ENCODE results near the gene FRMD5.
"Not testable (repeated sequence)": the region's sequence is repeated elsewhere in the genome, so short reads cannot be mapped to it uniquely, and the experiment has no call there.

Gene FRMD5

GRCh38 chr15:44195151-44195740, at the start of gene FRMD5:
FRMD5 (minus strand) TSS chr15:44195271.
- peak; percentile 89 for DNase-seq (ENCODE audit: low read depth)
- peak within 1 kb of the TSS; percentile 66 for H3K4me3 ChIP-seq (ENCODE audit: low read length)
- TF ChIP-seq CTCF (conservative IDR thresholded peaks at IDR 0.05; ENCODE audit: low read depth, low read length), result peak; percentile 55

- H3K4me3 ChIP-seq (ENCODE audit: low read length), result no peak overlapping the region
- peak; percentile 21 for TF ChIP-seq CTCF (conservative IDR thresholded peaks at IDR 0.05; ENCODE audit: low read depth, low read length)
- DNase-seq (ENCODE audit: low read depth), result no peak
These were observed 48.8 kb upstream of the FRMD5 start for GRCh38 chr15:44243829-44244228.

- DNase-seq (ENCODE audit: low read depth), result no peak
- no peak overlapping the region for H3K4me3 ChIP-seq (ENCODE audit: low read length)
- TF ChIP-seq CTCF (conservative IDR thresholded peaks at IDR 0.05; ENCODE audit: low read depth, low read length), result no peak
These were observed 48.1 kb upstream of the FRMD5 start for GRCh38 chr15:44243141-44243540.

- DNase-seq (ENCODE audit: low read depth), result no peak
- TF ChIP-seq CTCF (conservative IDR thresholded peaks at IDR 0.05; ENCODE audit: low read depth, low read length), result no peak
- H3K4me3 ChIP-seq (ENCODE audit: low read length), result no peak overlapping the region
These were observed 36.8 kb upstream of the FRMD5 start for GRCh38 chr15:44231842-44232241.

- DNase-seq (ENCODE audit: low read depth); H3K4me3 ChIP-seq (ENCODE audit: low read length): not testable (repeated sequence)
These were observed 34.2 kb upstream of the FRMD5 start for GRCh38 chr15:44229301-44229700.

- DNase-seq (ENCODE audit: low read depth), result no peak
- no peak for TF ChIP-seq CTCF (conservative IDR thresholded peaks at IDR 0.05; ENCODE audit: low read depth, low read length)
- H3K4me3 ChIP-seq (ENCODE audit: low read length), result no peak overlapping the region
These were observed 32.5 kb upstream of the FRMD5 start for GRCh38 chr15:44227584-44227983.

GRCh38 chr15:44227001-44227400, 31.9 kb upstream of the FRMD5 start:
- DNase-seq (ENCODE audit: low read depth); H3K4me3 ChIP-seq (ENCODE audit: low read length): not testable (repeated sequence)

- no peak overlapping the region for H3K4me3 ChIP-seq (ENCODE audit: low read length)
- TF ChIP-seq CTCF (conservative IDR thresholded peaks at IDR 0.05; ENCODE audit: low read depth, low read length), result no peak
- no peak for DNase-seq (ENCODE audit: low read depth)
These were observed 27.4 kb upstream of the FRMD5 start for GRCh38 chr15:44222478-44222877.

Data from retinal pigment epithelial cell (primary cell).